Testis (tissue), 2 donors: Measurements from ENCODE around the gene SLC22A12.

Experiments used
- POLR2A ChIP-seq: fragments of 450-650 bp; IDR thresholded peaks from one replicate; pipeline ENCODE4 v1.6.1; 2017; ENCODE audit warnings: antibody characterized with exemption, mild to moderate bottlenecking, moderate library complexity
- TF ChIP-seq, protein P1 (sequence below), 3 experiments: fragments of 450-650 bp in 2 of 3; fragments of 200-600 bp in 1 of 3; sonication (generic) in 1 of 3; IDR thresholded peaks; one replicate each; pipeline ENCODE4 v1.5.1; 2016 to 2019; ENCODE audit warnings: antibody characterized with exemption in 3 of 3, mild to moderate bottlenecking in 2 of 3, moderate library complexity in 1 of 3

GRCh38 chr11:64616817-64617216 is 25.8 kb downstream of the SLC22A12 start:
- TF ChIP-seq, protein P1, sequence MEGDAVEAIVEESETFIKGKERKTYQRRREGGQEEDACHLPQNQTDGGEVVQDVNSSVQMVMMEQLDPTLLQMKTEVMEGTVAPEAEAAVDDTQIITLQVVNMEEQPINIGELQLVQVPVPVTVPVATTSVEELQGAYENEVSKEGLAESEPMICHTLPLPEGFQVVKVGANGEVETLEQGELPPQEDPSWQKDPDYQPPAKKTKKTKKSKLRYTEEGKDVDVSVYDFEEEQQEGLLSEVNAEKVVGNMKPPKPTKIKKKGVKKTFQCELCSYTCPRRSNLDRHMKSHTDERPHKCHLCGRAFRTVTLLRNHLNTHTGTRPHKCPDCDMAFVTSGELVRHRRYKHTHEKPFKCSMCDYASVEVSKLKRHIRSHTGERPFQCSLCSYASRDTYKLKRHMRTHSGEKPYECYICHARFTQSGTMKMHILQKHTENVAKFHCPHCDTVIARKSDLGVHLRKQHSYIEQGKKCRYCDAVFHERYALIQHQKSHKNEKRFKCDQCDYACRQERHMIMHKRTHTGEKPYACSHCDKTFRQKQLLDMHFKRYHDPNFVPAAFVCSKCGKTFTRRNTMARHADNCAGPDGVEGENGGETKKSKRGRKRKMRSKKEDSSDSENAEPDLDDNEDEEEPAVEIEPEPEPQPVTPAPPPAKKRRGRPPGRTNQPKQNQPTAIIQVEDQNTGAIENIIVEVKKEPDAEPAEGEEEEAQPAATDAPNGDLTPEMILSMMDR (IDR thresholded peaks at IDR 0.05) = no peak
- no peak for TF ChIP-seq POLR2A
